ENCODE measurements around the gene ZNF428.
"Not testable (repeated sequence)": the region's sequence is repeated elsewhere in the genome, so short reads cannot be mapped to it uniquely, and the experiment has no call there.

ZNF428 gene

GRCh38 chr19:43606569-43607229, 12.7 kb downstream of the ZNF428 start:
- Histone ChIP-seq H3F3A (ENCODE audit: control insufficient read depth, insufficient read depth) (peaks cover 3% of the 10 kb centered on the region; the same call in 1 of the 2 replicates), H3K4me1 (ENCODE audit: control insufficient read depth, low read length) (peaks cover 9% of the 10 kb centered on the region; the same call in 1 of the 2 replicates), H3K27ac (ENCODE audit: low read depth, low read length) (no peak overlapping the region), H3K4me3 (ENCODE audit: low read length) (no peak overlapping the region), H3K9me2 (replicated peaks; ENCODE audit: control insufficient read depth, low read length) (no peaks in the 10 kb centered on the region), H3K9me3 (ENCODE audit: control insufficient read depth, insufficient read depth, low read length) (no peaks in the 10 kb centered on the region), H3K4me2 (ENCODE audit: low read length) (no peak overlapping the region), H3K27me3 (ENCODE audit: control insufficient read depth, low read length) (no peaks in the 10 kb centered on the region), H4K20me1 (ENCODE audit: control insufficient read depth, insufficient read depth, low read depth, low read length) (no peaks in the 10 kb centered on the region), H3K36me3 (ENCODE audit: control insufficient read depth, low read length) (peaks cover 22% of the 10 kb centered on the region), H3K79me2 (ENCODE audit: control insufficient read depth, low read length) (peaks cover 15% of the 10 kb centered on the region)
- TF ChIP-seq, protein P1, sequence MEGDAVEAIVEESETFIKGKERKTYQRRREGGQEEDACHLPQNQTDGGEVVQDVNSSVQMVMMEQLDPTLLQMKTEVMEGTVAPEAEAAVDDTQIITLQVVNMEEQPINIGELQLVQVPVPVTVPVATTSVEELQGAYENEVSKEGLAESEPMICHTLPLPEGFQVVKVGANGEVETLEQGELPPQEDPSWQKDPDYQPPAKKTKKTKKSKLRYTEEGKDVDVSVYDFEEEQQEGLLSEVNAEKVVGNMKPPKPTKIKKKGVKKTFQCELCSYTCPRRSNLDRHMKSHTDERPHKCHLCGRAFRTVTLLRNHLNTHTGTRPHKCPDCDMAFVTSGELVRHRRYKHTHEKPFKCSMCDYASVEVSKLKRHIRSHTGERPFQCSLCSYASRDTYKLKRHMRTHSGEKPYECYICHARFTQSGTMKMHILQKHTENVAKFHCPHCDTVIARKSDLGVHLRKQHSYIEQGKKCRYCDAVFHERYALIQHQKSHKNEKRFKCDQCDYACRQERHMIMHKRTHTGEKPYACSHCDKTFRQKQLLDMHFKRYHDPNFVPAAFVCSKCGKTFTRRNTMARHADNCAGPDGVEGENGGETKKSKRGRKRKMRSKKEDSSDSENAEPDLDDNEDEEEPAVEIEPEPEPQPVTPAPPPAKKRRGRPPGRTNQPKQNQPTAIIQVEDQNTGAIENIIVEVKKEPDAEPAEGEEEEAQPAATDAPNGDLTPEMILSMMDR (IDR thresholded peaks at IDR 0.05; ENCODE audit: low read depth, low read length, poor library complexity, severe bottlenecking): no peak
- no peak for TF ChIP-seq EZH2phosphoT487 (IDR thresholded peaks at IDR 0.05; ENCODE audit: borderline replicate concordance, low read length)

DNA sequence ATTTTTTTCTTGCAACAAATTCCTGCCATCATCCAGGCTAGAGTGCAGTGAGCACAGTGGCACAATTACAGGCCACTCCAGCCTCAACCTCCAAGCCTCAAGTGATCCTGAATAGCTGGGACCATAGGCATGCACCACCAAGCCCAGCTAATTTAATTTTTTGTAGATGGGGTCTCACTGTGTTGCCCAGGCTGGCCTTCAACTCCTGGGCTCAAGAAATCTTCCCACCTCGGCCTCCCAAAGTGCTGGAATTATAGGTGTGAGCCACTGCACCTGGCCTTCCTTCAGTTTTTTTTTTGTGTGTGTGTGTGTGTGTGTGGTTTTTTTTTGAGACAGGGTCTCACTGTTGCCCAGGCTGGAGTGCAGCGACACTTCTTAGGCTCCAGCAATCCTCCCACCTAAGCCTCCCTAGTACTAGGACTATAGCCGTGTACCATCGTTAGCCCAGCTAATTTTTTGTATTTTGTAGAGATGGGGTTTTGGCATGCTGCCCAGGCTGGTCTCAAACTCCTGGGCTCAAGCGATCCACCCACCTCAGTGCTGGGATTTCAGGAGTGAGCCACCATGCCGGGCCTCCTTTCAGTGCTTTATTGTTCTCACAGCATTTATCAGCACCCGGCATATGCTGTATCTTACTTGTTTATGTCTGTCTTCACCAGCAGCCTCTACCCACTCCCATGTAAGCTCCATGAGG, 13.4 kb downstream of the ZNF428 start:
- Histone ChIP-seq H3K36me3 (ENCODE audit: control insufficient read depth, low read length) (peaks cover 20% of the 10 kb centered on the region), H3K4me1 (ENCODE audit: control insufficient read depth, low read length) (peaks cover 9% of the 10 kb centered on the region; the same call in 1 of the 2 replicates), H3K79me2 (ENCODE audit: control insufficient read depth, low read length) (peaks cover 10% of the 10 kb centered on the region), H3K9me3 (ENCODE audit: control insufficient read depth, insufficient read depth, low read length) (no peaks in the 10 kb centered on the region), H3F3A (ENCODE audit: control insufficient read depth, insufficient read depth) (peaks cover 4% of the 10 kb centered on the region; the same call in 1 of the 2 replicates), H3K4me2 (ENCODE audit: low read length) (no peak overlapping the region), H3K9me2 (replicated peaks; ENCODE audit: control insufficient read depth, low read length) (no peaks in the 10 kb centered on the region), H4K20me1 (ENCODE audit: control insufficient read depth, insufficient read depth, low read depth, low read length) (no peaks in the 10 kb centered on the region), H3K27me3 (ENCODE audit: control insufficient read depth, low read length) (no peaks in the 10 kb centered on the region), H3K4me3 (ENCODE audit: low read length) (no peak overlapping the region), H3K27ac (ENCODE audit: low read depth, low read length) (no peak overlapping the region)
- no peak for TF ChIP-seq EZH2phosphoT487 (IDR thresholded peaks at IDR 0.05; ENCODE audit: borderline replicate concordance, low read length)
- TF ChIP-seq, protein P1 (IDR thresholded peaks at IDR 0.05; ENCODE audit: low read depth, low read length, poor library complexity, severe bottlenecking): no peak

DNA sequence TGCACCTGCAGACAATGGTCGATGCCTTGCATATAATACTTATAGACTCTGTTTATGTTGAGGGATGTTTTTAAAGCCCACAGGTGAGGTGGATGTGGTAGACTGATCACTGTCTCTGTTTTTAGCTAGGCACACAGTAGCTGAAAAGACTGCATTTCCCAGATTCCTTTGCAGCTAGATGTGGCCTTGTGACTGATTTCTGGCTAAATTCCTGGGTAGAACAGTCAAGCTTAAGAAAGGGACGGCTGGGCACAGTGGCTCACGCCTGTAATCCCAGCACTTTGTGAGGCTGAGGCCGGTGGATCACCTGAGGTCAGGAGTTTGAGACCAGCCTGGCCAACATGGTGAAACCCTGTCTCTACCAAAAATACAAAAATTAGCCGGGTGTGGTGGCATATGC, 19.1 kb downstream of the ZNF428 start:
- peaks cover 23% of the 10 kb centered on the region for H3K4me1 ChIP-seq (ENCODE audit: control insufficient read depth, low read length)
- H3K4me3 ChIP-seq (ENCODE audit: low read length); H3F3A ChIP-seq (ENCODE audit: control insufficient read depth, insufficient read depth); H3K27me3 ChIP-seq (ENCODE audit: control insufficient read depth, low read length); H3K4me2 ChIP-seq (ENCODE audit: low read length); H3K9me2 ChIP-seq (replicated peaks; ENCODE audit: control insufficient read depth, low read length); H4K20me1 ChIP-seq (ENCODE audit: control insufficient read depth, insufficient read depth, low read depth, low read length); H3K9me3 ChIP-seq (ENCODE audit: control insufficient read depth, insufficient read depth, low read length); H3K27ac ChIP-seq (ENCODE audit: low read depth, low read length): not testable (repeated sequence)
- peaks cover 35% of the 10 kb centered on the region for H3K36me3 ChIP-seq (ENCODE audit: control insufficient read depth, low read length)
- peaks cover 43% of the 10 kb centered on the region for H3K79me2 ChIP-seq (ENCODE audit: control insufficient read depth, low read length)
